Ramos (cell line): ENCODE results near the gene POU3F4.

Experiments used
- in situ Hi-C: fragments of 300-500 bp; cut with MboI; formaldehyde crosslinking; loops from one replicate; pipeline ENCODE4 v1.14.3; 2022; ENCODE audit warnings: low sequenced_read_pairs; ENCODE audit not compliant: unreplicated experiment

POU3F4 gene

GRCh38 chrX:83508006-83508405 lies at the start of gene POU3F4:
Gene POU3F4, plus strand, starts transcription at chrX:83508290. Its CDS starts 35 bp downstream, at chrX:83508325.
- in situ Hi-C loops = no loop called here

GRCh38 chrX:83469551-83469950 lies 38.5 kb upstream of the POU3F4 start:
- in situ Hi-C loops = no loop called here

DNA sequence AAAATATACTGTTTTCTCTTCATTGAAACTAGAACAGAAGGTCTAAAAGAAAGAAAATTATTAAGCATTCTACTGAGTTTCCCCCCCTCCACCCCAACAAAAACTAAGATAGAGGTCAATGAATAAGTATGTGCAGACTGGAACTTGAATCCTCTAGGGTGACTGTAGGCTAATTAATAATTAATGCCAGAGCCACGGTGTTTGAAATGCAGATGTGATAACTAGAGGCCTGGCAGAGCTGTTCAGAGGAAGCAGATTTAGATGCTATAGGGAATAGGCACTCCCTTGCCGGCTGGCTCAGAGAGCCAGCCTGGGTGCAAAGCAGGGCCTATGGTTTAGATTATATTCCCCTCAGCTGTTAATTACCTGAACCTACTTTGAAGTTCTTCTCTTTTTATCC lies 12.2 kb upstream of the POU3F4 start:
- in situ Hi-C loops = no loop called here

GRCh38 chrX:83501003-83501402 lies 7.1 kb upstream of the POU3F4 start:
- in situ Hi-C loops = no loop called here

GRCh38 chrX:83501530-83501929 lies 6.6 kb upstream of the POU3F4 start:
- in situ Hi-C loops = no loop called here

- in situ Hi-C loops = no loop called here
Observed at GRCh38 chrX:83504721-83505479, 3.2 kb upstream of the POU3F4 start.

- in situ Hi-C loops = no loop called here
Observed at GRCh38 chrX:83508526-83509253, 600 bp downstream of the POU3F4 start.

GRCh38 chrX:83509254-83509801 lies 1.2 kb downstream of the POU3F4 start:
- in situ Hi-C loops = no loop called here

DNA sequence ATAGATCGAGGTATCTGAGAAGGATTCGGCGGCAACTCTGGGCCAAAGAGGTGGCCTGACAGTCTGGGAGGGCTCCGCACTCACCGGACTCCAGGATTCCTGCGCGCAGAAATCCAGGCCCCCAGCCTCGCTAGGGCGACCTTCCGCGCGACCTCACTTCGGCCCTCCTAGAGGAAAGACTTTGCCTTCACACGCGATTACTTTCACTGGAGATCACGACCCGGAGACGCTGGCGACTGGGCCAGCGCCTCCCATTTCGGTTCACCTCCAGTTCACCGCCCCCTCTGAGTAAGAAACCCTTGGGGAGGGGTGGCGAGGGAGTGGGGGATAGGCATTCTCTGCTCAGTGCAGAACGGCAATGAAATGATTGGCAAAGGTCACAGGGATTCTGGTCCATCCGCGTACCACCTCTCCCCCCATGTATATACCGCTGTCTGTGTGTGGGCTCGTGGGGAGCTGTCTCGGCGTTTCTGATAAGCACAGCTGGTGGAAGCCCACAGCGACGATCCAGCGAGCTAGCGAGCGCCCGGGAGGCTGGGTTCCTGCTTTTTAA lies 2.5 kb downstream of the POU3F4 start:
- in situ Hi-C loops = no loop called here

DNA sequence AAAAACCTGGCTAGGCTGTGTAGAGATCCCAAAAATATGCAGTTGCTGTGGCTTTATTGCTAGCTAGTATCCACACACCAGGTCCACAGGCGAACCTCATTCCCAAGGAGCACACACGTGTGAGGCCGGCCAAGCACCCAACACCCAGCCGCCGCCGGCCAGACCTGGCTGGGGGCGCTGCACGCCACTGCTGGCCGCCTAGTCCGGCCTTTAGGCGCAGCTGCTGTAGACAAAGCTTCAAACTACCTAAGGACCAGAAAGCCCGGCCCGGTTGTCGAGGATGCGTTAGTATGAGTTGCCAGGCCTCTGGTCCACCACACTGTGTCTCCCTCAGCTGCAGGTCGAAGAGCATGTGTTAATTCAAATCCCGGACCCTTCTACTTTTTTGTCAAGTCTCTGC lies 3.1 kb downstream of the POU3F4 start:
- in situ Hi-C loops = no loop called here

- in situ Hi-C loops = no loop called here
Observed at GRCh38 chrX:83512111-83512510, 4.0 kb downstream of the POU3F4 start.

DNA sequence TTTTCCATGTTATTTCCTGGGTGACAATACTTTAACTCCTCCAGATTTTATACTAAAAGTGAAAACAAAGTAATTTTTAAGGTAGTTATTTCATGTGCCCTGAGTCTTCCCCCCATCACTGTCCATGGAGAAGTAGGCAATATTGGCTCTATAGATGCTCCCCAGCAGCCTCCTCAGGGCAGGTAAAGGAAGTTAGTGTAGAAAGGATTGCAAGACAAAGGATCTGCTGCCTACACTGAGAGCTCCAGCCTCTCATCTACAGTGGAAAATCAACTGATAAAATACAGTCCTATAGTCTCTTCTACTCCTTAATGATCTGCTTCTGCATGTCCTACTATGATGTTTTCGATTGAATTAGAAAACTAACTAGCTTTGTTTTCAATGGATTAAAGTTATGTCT lies 8.5 kb downstream of the POU3F4 start:
- in situ Hi-C loops = no loop called here

GRCh38 chrX:83521905-83522304 lies 13.8 kb downstream of the POU3F4 start:
- in situ Hi-C loops = no loop called here

DNA sequence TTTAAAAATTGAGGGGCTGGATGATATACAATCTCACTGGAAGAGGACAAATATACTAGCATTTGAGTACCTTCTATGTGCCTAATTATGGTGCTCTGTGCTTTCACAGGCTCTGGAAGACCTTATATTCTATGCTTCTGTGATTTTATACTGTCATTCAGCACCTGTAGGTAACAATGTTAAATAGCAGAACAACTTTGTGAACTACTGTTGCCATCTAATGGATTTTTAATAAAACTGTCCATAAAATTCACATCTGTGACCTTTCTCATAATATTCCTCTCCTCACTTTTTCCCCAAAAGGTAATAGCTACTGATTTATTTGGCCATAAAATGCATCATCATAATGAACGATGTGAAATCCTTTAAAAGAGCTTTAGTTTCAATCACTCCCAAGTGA lies 21.9 kb downstream of the POU3F4 start:
- in situ Hi-C loops = no loop called here

DNA sequence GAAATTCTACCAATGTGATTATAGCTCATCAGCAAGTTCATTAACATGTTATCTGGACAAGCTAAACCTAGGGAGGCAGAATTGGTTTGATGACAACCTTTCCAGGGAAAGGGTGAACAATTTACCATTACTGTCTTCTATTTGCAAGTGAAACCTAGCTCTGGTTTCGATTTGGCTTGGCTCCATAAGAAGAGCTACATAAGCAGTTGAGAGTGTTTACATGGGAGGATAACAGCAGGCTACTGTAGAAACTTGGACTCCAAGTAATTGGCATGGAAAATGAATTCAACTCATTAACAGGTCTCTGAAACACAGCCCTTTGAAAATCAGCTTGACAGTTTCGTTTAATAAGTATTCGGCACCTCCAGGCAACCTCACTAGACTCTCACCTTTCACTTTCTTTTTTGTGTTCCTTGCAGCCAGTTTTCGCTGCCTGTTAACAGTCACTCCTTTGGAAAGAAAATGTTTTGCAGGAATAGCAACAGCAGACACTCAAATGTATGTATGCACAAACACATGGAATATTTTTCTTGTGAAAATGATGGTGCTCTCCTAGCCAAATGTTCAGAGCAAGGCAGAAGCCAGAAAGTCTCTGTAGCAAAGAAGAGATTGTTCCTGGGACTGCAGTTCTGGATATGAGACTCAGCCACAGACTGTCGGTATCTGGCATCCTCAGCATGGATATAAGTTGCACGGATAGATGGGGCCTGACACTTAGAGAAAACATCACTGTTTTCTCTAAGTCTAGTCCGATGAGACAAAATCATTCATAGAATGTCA lies 27.5 kb downstream of the POU3F4 start:
- in situ Hi-C loops = no loop called here
